ENCODE data around the gene FPGS. TPM values are rescaled to one million over a fixed set of nuclear protein-coding genes. Genes with fewer than 3 reads are reported as not detected.
A peak's percentile ranks its signal among the peaks of the same experiment; 100 is the strongest.
"Not testable (repeated sequence)": the region's sequence is repeated elsewhere in the genome, so short reads cannot be mapped to it uniquely, and the experiment has no call there.

FPGS gene
- total and polyA plus RNA-seq, 8 donors, result 27.0 to 85.3 (median 38.9) TPM

- intact Hi-C loops (cut with DNase I), result no loop called here
- Histone ChIP-seq H3K4me3 (no peak overlapping the region), H3K4me1 (peaks cover 0 to 5% (median 3%) of the 10 kb centered on the region in 3 donors), H3K27me3 (no peaks in the 10 kb centered on the region), H3K9me3 (no peaks in the 10 kb centered on the region), H3K27ac (no peak overlapping the region), H3K36me3 (no peaks in the 10 kb centered on the region)
- TF ChIP-seq CTCF (IDR thresholded peaks at IDR 0.05), result no peak
- no peak for FAIRE-seq
- ATAC-seq, result no peak
- WGBS, 2 donors, result 88% methylated on average over 6 of the region's 6 CpGs
- no peak for DNase-seq
Observed at GRCh38 chr9:127829205-127829906, 26.7 kb downstream of the FPGS start.

GRCh38 chr9:127832248-127832647 is 29.6 kb downstream of the FPGS start:
- H3K9me3 ChIP-seq, result no peaks in the 10 kb centered on the region
- ATAC-seq (no peak), DNase-seq (no peak)

GRCh38 chr9:127833555-127833954 is 30.9 kb downstream of the FPGS start:
- H3K9me3 ChIP-seq, result no peaks in the 10 kb centered on the region
- ATAC-seq (peak in 1 of 4 donors; percentile 7), FAIRE-seq (no peak), DNase-seq (no peak)
- TF ChIP-seq CTCF (IDR thresholded peaks at IDR 0.05), result no peak
- peak overlapping the region in 2 of 4 donors; percentile 18 to 44 for H3K27ac ChIP-seq
- intact Hi-C loops (cut with DNase I), result no loop called here
- no peaks in the 10 kb centered on the region for H3K27me3 ChIP-seq
- no peak overlapping the region for H3K4me3 ChIP-seq
- H3K36me3 ChIP-seq, result no peaks in the 10 kb centered on the region
- H3K4me1 ChIP-seq, result no peaks in the 10 kb centered on the region
- 51 to 57% methylated on average over 1 of the region's 1 CpG for WGBS, 2 donors

More at GRCh38 chr9:127832248-127832647, 29.6 kb downstream of the FPGS start:
- WGBS, 2 donors, result 63% methylated on average over 7 of the region's 7 CpGs
- Histone ChIP-seq H3K27me3 (no peaks in the 10 kb centered on the region), H3K4me1 (peaks cover 0 to 5% (median 3%) of the 10 kb centered on the region in 3 donors), H3K27ac (peak overlapping the region in 2 of 4 donors; percentile 2 to 44), H3K36me3 (no peaks in the 10 kb centered on the region), H3K4me3 (no peak overlapping the region)
- intact Hi-C loops (cut with DNase I), result no loop called here
- TF ChIP-seq CTCF (IDR thresholded peaks at IDR 0.05), result no peak
- FAIRE-seq, result no peak

- FAIRE-seq (no peak), DNase-seq (peak in 2 of 6 donors; percentile 49 to 54), ATAC-seq (peak in 2 of 4 donors; percentile 17 to 29)
- Histone ChIP-seq H3K4me1 (peaks cover 3 to 16% (median 14%) of the 10 kb centered on the region in 3 donors), H3K27ac (peak overlapping the region; percentile 31 to 74 (median 56)), H3K36me3 (no peaks in the 10 kb centered on the region), H3K9me3 (no peaks in the 10 kb centered on the region), H3K4me3 (no peak overlapping the region), H3K27me3 (no peaks in the 10 kb centered on the region)
- intact Hi-C loops (cut with DNase I), result no loop called here
- 76 to 79% methylated on average over 17 of the region's 17 CpGs for WGBS, 2 donors
- TF ChIP-seq CTCF (IDR thresholded peaks at IDR 0.05), result no peak
Observed at GRCh38 chr9:127835991-127836516, 33.4 kb downstream of the FPGS start.

GRCh38 chr9:127836561-127836960 is 33.9 kb downstream of the FPGS start:
- DNase-seq; H3K27me3 ChIP-seq; ATAC-seq; H3K4me3 ChIP-seq; H3K9me3 ChIP-seq; FAIRE-seq; H3K36me3 ChIP-seq; intact Hi-C loops (cut with DNase I): not testable (repeated sequence)
- H3K27ac ChIP-seq, result peak overlapping the region; percentile 31 to 74 (median 56)
- 94 to 96% methylated on average over 3 of the region's 3 CpGs for WGBS, 2 donors
- H3K4me1 ChIP-seq, result peaks cover 3 to 16% (median 14%) of the 10 kb centered on the region in 3 donors
